Uterus (tissue), 2 donors: ENCODE data around the gene CDYL2.

Experiments used
- CTCF ChIP-seq, 4 experiments: fragments of 200-600 bp in 2 of 4; fragments of 450-650 bp in 2 of 4; sonication (generic) in 2 of 4; IDR thresholded peaks; one replicate each; pipeline ENCODE4 v1.5.1; 2016 to 2019; ENCODE audit warnings: antibody characterized with exemption in 4 of 4, mild to moderate bottlenecking in 2 of 4, moderate library complexity in 1 of 4
- POLR2A ChIP-seq, 2 donors: fragments of 450-650 bp; IDR thresholded peaks; one replicate each; pipeline ENCODE4 v1.6.1; 2016; ENCODE audit warnings: antibody characterized with exemption in 2 of 2, mild to moderate bottlenecking in 1 of 2, moderate library complexity in 1 of 2

DNA sequence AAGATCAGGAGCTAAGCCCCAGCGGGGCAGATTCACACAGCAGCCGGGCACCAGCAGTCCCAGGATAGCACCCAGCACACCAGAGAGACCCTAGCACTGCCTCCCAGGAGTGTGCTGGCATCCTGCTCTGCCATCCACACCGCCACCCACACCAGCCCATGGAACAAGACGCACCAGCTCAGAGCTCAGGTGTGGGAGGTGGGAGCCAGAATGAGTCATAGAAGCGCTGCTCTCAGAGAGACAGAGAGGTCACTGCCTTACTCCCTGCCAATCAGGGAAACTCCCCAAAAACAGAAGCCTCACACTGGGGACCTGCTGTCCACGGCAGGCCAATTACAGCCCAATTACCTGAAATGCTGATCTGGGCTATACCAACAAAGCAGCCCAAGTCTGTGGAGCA, 64.9 kb downstream of the CDYL2 start:
- TF ChIP-seq CTCF (IDR thresholded peaks at IDR 0.05): no peak
- no peak for TF ChIP-seq POLR2A (IDR thresholded peaks at IDR 0.05)
